Pancreas (tissue), 10 donors: Measurements from ENCODE around the gene FAM114A1. TPM values are rescaled to one million over a fixed set of nuclear protein-coding genes. Genes with fewer than 3 reads are reported as not detected.
"Not testable (repeated sequence)": the region's sequence is repeated elsewhere in the genome, so short reads cannot be mapped to it uniquely, and the experiment has no call there.

Experiments used
- ATAC-seq, 4 donors: fragments of 200-7000 bp; cut with Tn5 transposase; one replicate each; pipeline versions ENCODE4 v1.8.0 to v1.9.1; 2020; ENCODE audit warnings: mild to moderate bottlenecking in 4 of 4, moderate library complexity in 4 of 4
- DNase-seq, 6 donors: peaks; one replicate each; pipeline ENCODE4 v3.0.0-alpha.2; 2020
- FAIRE-seq: peaks from 2 replicates; lab custom pipeline; 2012; peaks lifted over from hg19 to GRCh38; lab: Jason Lieb, UNC
- H3K27ac ChIP-seq, 4 donors: fragments of 200-600 bp; sonication (generic); 1 replicate in 3 of 4; 2 replicates in 1 of 4; pipeline versions ENCODE4 v1.5.0 to v1.8.0; 2020
- H3K27me3 ChIP-seq, 4 donors: fragments of 200-600 bp; one replicate each; pipeline ENCODE4 v1.8.0; 2021
- H3K36me3 ChIP-seq, 3 donors: fragments of 200-600 bp; sonication (generic) in 1 of 3; one replicate each; pipeline versions ENCODE4 v1.5.0 to v1.8.0; 2020 to 2021
- H3K4me1 ChIP-seq, 3 donors: fragments of 200-600 bp; one replicate each; pipeline ENCODE4 v1.8.0; 2021
- H3K4me3 ChIP-seq, 4 donors: fragments of 200-600 bp; sonication (generic) in 2 of 4; one replicate each; pipeline versions ENCODE4 v1.5.0 to v1.8.0; 2020 to 2021
- H3K9me3 ChIP-seq, 4 donors: fragments of 200-600 bp; one replicate each; pipeline ENCODE4 v1.8.0; 2021
- CTCF ChIP-seq, 4 donors: fragments of 200-600 bp; sonication (generic) in 3 of 4; IDR thresholded peaks; one replicate each; pipeline versions ENCODE4 v1.5.0 to v1.8.0; 2021; ENCODE audit warnings: antibody characterized with exemption in 4 of 4
- WGBS, 2 donors: extraction: QIAGEN DNeasy Blood & Tissue Kit; methylation state at CpG; one replicate each; pipeline ENCODE4 v1.1.7; 2013; 5-methylcytosine and 5-hydroxymethylcytosine counted together
- intact Hi-C, 3 donors: fragments of 100-400 bp; cut with DNase I; formaldehyde crosslinking; loops; one replicate each; pipeline versions ENCODE4 v1.11.1 to v1.14.2; 2022
- polyA plus RNA-seq, 2 donors: library from polyadenylated mRNA; stranded (reverse); fragments of 200-250 nt; gene quantifications; one replicate each; pipeline ENCODE4 v1.2.3, GENCODE V29; 2013
- total RNA-seq, 6 donors: library from RNA; stranded (reverse); fragmentation: NEBNext Ultra II Directional in 4 of 6; extraction: Animal tissue kit (Norgen Biotek cat#: 25700) in 4 of 6; gene quantifications; one replicate each; pipeline versions ENCODE4 v1.2.1 to v1.2.4, GENCODE V29; 2021 to 2023
- donor health status: healthy with polysubstance abuse.
- donor health status: DM: no; HTN: no; CAD: no; lungs with moderate emphysema.
- donor health status: DM: no; HTN: no; CAD: no.
- donor health status: control.
- donor health status: control.
- donor health status: Bipolar disorder and iron deficiency.
- donor health status: DM: yes; HTN: yes; CAD: no.
- donor health status: DM: no; HTN: no; CAD: no.
- donor health status: DM: no; HTN: no; CAD: no.
- donor health status: DM: yes; HTN: yes; CAD: no.

Gene FAM114A1
- total and polyA plus RNA-seq, 8 donors, result 8.0 to 42.8 (median 20.3) TPM

- DNase-seq, result no peak
- Histone ChIP-seq H3K4me1 (no peaks in the 10 kb centered on the region), H3K9me3 (no peaks in the 10 kb centered on the region), H3K27me3 (no peaks in the 10 kb centered on the region), H3K27ac (no peak overlapping the region), H3K4me3 (no peak overlapping the region), H3K36me3 (peaks cover 0 to 65% (median 14%) of the 10 kb centered on the region in 3 donors)
- TF ChIP-seq CTCF (IDR thresholded peaks at IDR 0.05), result no peak
- ATAC-seq, result no peak
- intact Hi-C loops, result no loop called here
- FAIRE-seq, result no peak
- 85 to 90% methylated on average over 8 of the region's 8 CpGs for WGBS, 2 donors
Measured at GRCh38 chr4:38914854-38915253, 47.2 kb downstream of the FAM114A1 start.

GRCh38 chr4:38916267-38916666 is 48.7 kb downstream of the FAM114A1 start:
- H3K4me1 ChIP-seq, intact Hi-C loops, H3K27ac ChIP-seq, ATAC-seq, H3K9me3 ChIP-seq, H3K4me3 ChIP-seq, H3K27me3 ChIP-seq, DNase-seq, FAIRE-seq: not testable (repeated sequence)
- 97 to 98% methylated on average over 5 of the region's 5 CpGs for WGBS, 2 donors
- H3K36me3 ChIP-seq, result peaks cover 0 to 51% (median 14%) of the 10 kb centered on the region in 3 donors

- no peak for FAIRE-seq
- intact Hi-C loops, result no loop called here
- no peaks in the 10 kb centered on the region for H3K9me3 ChIP-seq
- H3K36me3 ChIP-seq, result peaks cover 0 to 44% (median 14%) of the 10 kb centered on the region in 3 donors
- H3K4me1 ChIP-seq, result no peaks in the 10 kb centered on the region
- H3K4me3 ChIP-seq, result no peak overlapping the region
- no peak overlapping the region for H3K27ac ChIP-seq
- ATAC-seq, result no peak
- WGBS, 2 donors, result 88 to 97% methylated on average over 8 of the region's 8 CpGs
- no peak for DNase-seq
- no peak for TF ChIP-seq CTCF (IDR thresholded peaks at IDR 0.05)
- H3K27me3 ChIP-seq, result no peaks in the 10 kb centered on the region
Measured at GRCh38 chr4:38917481-38918025, 49.9 kb downstream of the FAM114A1 start.

GRCh38 chr4:38919494-38919893 is 51.9 kb downstream of the FAM114A1 start:
- Histone ChIP-seq H3K4me3 (no peak overlapping the region), H3K9me3 (no peaks in the 10 kb centered on the region), H3K27me3 (no peaks in the 10 kb centered on the region), H3K4me1 (no peaks in the 10 kb centered on the region), H3K36me3 (peaks cover 0 to 32% (median 9%) of the 10 kb centered on the region in 3 donors), H3K27ac (no peak overlapping the region)
- FAIRE-seq (no peak), DNase-seq (no peak), ATAC-seq (no peak)
- TF ChIP-seq CTCF (IDR thresholded peaks at IDR 0.05), result no peak
- WGBS, 2 donors, result 94 to 96% methylated on average over 3 of the region's 3 CpGs
- intact Hi-C loops, result no loop called here

GRCh38 chr4:38920186-38920585 is 52.6 kb downstream of the FAM114A1 start:
- no peak overlapping the region for H3K4me3 ChIP-seq
- H3K36me3 ChIP-seq, result peaks cover 0 to 25% (median 9%) of the 10 kb centered on the region in 3 donors
- intact Hi-C loops, result no loop called here
- 89 to 98% methylated on average over 2 of the region's 2 CpGs for WGBS, 2 donors
- H3K4me1 ChIP-seq, result no peaks in the 10 kb centered on the region
- no peak for TF ChIP-seq CTCF (IDR thresholded peaks at IDR 0.05)
- H3K9me3 ChIP-seq, result no peaks in the 10 kb centered on the region
- ATAC-seq (no peak), FAIRE-seq (no peak), DNase-seq (no peak)
- no peak overlapping the region for H3K27ac ChIP-seq
- no peaks in the 10 kb centered on the region for H3K27me3 ChIP-seq
